OCI-LY1 (cell line): Measurements from ENCODE around the gene LAT.

Source experiments
- EZH2 ChIP-seq: fragments of 200-600 bp; sonication (generic), shearing (Covaris generic); IDR thresholded peaks from 2 replicates; pipeline ENCODE4 v1.8.0; 2017; ENCODE audit warnings: borderline replicate concordance, mixed run types, mild to moderate bottlenecking, antibody characterized with exemption, low read length, moderate library complexity, mixed read lengths
- TF ChIP-seq, protein P1 (sequence below): fragments of 200-600 bp; sonication (generic), shearing (Covaris generic); IDR thresholded peaks from 2 replicates; pipeline ENCODE4 v1.5.1; 2017; ENCODE audit warnings: mild to moderate bottlenecking, antibody characterized with exemption, low read length, moderate library complexity, mixed read lengths

DNA sequence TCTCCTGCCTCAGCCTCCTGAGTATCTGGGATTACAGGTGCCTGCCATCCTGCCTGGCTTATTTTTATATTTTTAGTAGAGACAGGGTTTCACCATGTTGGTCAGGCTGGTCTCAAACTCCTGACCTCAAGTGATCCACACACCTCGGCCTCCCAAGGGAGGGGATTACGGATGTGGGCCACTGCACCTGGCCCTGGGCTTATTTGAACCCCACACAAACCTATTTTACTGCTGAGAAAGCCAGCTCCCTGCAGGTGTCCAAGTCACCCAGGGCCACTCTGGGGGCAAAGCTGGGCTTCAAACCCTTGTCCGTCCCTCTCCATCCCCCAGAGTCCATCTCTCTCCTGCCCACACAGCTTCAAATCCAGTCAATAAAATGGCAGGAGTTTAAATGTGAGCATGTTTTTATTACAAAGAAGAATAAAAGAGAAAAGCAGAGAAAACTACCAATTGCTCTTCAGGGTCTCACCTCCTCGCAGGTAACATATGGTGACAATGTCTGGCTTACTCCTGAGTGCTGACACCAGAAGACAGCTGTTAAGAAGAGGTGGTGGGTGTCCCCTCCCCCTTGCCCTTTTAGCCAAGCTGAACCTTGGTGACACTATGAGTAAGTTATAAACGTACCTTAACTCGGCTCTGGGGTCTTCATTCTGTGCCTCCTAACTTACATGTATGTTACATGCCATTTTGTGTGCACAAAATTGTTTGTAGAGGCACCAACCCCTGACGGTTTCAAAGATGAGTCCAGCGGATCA is 45.4 kb downstream of the LAT start:
- TF ChIP-seq, protein P1, sequence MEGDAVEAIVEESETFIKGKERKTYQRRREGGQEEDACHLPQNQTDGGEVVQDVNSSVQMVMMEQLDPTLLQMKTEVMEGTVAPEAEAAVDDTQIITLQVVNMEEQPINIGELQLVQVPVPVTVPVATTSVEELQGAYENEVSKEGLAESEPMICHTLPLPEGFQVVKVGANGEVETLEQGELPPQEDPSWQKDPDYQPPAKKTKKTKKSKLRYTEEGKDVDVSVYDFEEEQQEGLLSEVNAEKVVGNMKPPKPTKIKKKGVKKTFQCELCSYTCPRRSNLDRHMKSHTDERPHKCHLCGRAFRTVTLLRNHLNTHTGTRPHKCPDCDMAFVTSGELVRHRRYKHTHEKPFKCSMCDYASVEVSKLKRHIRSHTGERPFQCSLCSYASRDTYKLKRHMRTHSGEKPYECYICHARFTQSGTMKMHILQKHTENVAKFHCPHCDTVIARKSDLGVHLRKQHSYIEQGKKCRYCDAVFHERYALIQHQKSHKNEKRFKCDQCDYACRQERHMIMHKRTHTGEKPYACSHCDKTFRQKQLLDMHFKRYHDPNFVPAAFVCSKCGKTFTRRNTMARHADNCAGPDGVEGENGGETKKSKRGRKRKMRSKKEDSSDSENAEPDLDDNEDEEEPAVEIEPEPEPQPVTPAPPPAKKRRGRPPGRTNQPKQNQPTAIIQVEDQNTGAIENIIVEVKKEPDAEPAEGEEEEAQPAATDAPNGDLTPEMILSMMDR = no peak
- TF ChIP-seq EZH2 = no peak
